ENCODE measurements around the gene PNPO. TPM values are rescaled to one million over a fixed set of nuclear protein-coding genes. Genes with fewer than 3 reads are reported as not detected.

Gene PNPO
- total and polyA plus RNA-seq, 2 of the 13 experiments (the other 11 are each of a cell fraction or from before 2014, with no cell fraction given), result 47.9 to 63.3 TPM

GRCh38 chr17:47969930-47970724, 28.8 kb downstream of the PNPO start (continued):
- TF ChIP-seq MLXIP (CRISPR knock-in tag; IDR thresholded peaks at IDR 0.05; ENCODE audit: borderline replicate concordance) (no peak), HMGXB4 (CRISPR knock-in tag; IDR thresholded peaks at IDR 0.05; ENCODE audit: borderline replicate concordance in 1 of 2, low read depth in 1 of 2) (peak in 1 of 2 experiments; percentile 88; a peak in 1 of 4 replicates), RELA (CRISPR knock-in tag; IDR thresholded peaks at IDR 0.05) (no peak), TGIF2 (CRISPR knock-in tag; IDR thresholded peaks at IDR 0.05) (0 out of 2 replicates have a peak, but pooled peaks have one; percentile 42), ZNF775 (CRISPR knock-in tag; IDR thresholded peaks at IDR 0.05; ENCODE audit: borderline replicate concordance) (no peak), ZNF776 (CRISPR knock-in tag; IDR thresholded peaks at IDR 0.05) (no peak), REPIN1 (CRISPR knock-in tag; IDR thresholded peaks at IDR 0.05; ENCODE audit: borderline replicate concordance, low read depth) (no peak), MXI1 (IDR thresholded peaks at IDR 0.05; ENCODE audit: borderline replicate concordance, low read depth, low read length) (no peak), HOXA9 (CRISPR knock-in tag; IDR thresholded peaks at IDR 0.05; ENCODE audit: borderline replicate concordance) (peak; percentile 5; the same call in 1 of the 2 replicates), ZNF816 (CRISPR knock-in tag; IDR thresholded peaks at IDR 0.05; ENCODE audit: borderline replicate concordance) (no peak), ZNF468 (CRISPR knock-in tag; IDR thresholded peaks at IDR 0.05) (no peak), E2F1 (CRISPR knock-in tag; IDR thresholded peaks at IDR 0.05) (no peak), ZNF383 (CRISPR knock-in tag; IDR thresholded peaks at IDR 0.05; ENCODE audit: borderline replicate concordance) (peak; percentile 93; the same call in 1 of the 2 replicates), MAFG (CRISPR knock-in tag; IDR thresholded peaks at IDR 0.05) (no peak), GRHL1 (CRISPR knock-in tag; conservative IDR thresholded peaks at IDR 0.05) (no peak), TP53 (CRISPR knock-in tag; conservative IDR thresholded peaks at IDR 0.05) (no peak; the same call in 1 of the 2 replicates), ARHGAP35 (CRISPR knock-in tag; IDR thresholded peaks at IDR 0.05; ENCODE audit: borderline replicate concordance) (peak; percentile 21), SRF (IDR thresholded peaks at IDR 0.05; ENCODE audit: low read depth, low read length) (no peak), ZBTB1 (CRISPR knock-in tag; IDR thresholded peaks at IDR 0.05; ENCODE audit: borderline replicate concordance) (no peak), U2AF1 (optimal IDR thresholded peaks at IDR 0.05; ENCODE audit: low read depth, low read length) (no peak), HDAC1 (CRISPR knock-in tag; IDR thresholded peaks at IDR 0.05) (no peak)
